ENCODE data around the gene CIDEB.

- TF ChIP-seq JUND (IDR thresholded peaks at IDR 0.05) (no peak), POLR2A (IDR thresholded peaks at IDR 0.05; ENCODE audit: borderline replicate concordance, extremely low read depth, insufficient read depth, insufficient read length) (no peak), EZH2phosphoT487 (IDR thresholded peaks at IDR 0.05; ENCODE audit: borderline replicate concordance) (no peak), CBX3 (IDR thresholded peaks at IDR 0.05; ENCODE audit: low read depth) (no peak), CTCF (IDR thresholded peaks at IDR 0.05 in 2 of 3, conservative IDR thresholded peaks at IDR 0.05 in 1 of 3; ENCODE audit: borderline replicate concordance in 1 of 3, insufficient read depth in 1 of 3, low read depth in 2 of 3, low read length in 2 of 3) (no peak), EGR1 (IDR thresholded peaks at IDR 0.05; ENCODE audit: low read depth) (no peak), RAD21 (IDR thresholded peaks at IDR 0.05; ENCODE audit: low read depth) (no peak), EZH2 (IDR thresholded peaks at IDR 0.05) (no peak), ELF1 (IDR thresholded peaks at IDR 0.05; ENCODE audit: borderline replicate concordance, low read depth) (no peak), ZFX (IDR thresholded peaks at IDR 0.05) (no peak), SP1 (IDR thresholded peaks at IDR 0.05; ENCODE audit: low read depth) (no peak), POLR2AphosphoS5 (IDR thresholded peaks at IDR 0.05; ENCODE audit: low read depth, low read length) (no peak)
- TF ChIP-seq, protein P1, sequence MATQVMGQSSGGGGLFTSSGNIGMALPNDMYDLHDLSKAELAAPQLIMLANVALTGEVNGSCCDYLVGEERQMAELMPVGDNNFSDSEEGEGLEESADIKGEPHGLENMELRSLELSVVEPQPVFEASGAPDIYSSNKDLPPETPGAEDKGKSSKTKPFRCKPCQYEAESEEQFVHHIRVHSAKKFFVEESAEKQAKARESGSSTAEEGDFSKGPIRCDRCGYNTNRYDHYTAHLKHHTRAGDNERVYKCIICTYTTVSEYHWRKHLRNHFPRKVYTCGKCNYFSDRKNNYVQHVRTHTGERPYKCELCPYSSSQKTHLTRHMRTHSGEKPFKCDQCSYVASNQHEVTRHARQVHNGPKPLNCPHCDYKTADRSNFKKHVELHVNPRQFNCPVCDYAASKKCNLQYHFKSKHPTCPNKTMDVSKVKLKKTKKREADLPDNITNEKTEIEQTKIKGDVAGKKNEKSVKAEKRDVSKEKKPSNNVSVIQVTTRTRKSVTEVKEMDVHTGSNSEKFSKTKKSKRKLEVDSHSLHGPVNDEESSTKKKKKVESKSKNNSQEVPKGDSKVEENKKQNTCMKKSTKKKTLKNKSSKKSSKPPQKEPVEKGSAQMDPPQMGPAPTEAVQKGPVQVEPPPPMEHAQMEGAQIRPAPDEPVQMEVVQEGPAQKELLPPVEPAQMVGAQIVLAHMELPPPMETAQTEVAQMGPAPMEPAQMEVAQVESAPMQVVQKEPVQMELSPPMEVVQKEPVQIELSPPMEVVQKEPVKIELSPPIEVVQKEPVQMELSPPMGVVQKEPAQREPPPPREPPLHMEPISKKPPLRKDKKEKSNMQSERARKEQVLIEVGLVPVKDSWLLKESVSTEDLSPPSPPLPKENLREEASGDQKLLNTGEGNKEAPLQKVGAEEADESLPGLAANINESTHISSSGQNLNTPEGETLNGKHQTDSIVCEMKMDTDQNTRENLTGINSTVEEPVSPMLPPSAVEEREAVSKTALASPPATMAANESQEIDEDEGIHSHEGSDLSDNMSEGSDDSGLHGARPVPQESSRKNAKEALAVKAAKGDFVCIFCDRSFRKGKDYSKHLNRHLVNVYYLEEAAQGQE (IDR thresholded peaks at IDR 0.05; ENCODE audit: low read depth): no peak
Measured at GRCh38 chr14:24356208-24356607, 48.4 kb upstream of the CIDEB start.

Data from HCT116 (cell line).